K562 (cell line): ENCODE data around the gene TNFSF13. TPM values are rescaled to one million over a fixed set of nuclear protein-coding genes. Genes with fewer than 3 reads are reported as not detected.

ENCODE experiments used
- ATAC-seq: fragments of 200-7000 bp; cut with Tn5 transposase; 3 replicates; pipeline ENCODE4 v1.9.1; 2020; ENCODE audit warnings: moderate library complexity
- BruUV-seq: library from RNA; stranded (reverse); fragments of 400-500 nt; replicated peaks from 2 replicates; lab custom pipeline; 2021; lab: Mats Ljungman, UMichigan
- CTCF ChIA-PET: fragments of 300-600 bp; formaldehyde crosslinking; extraction: SDS; loops from one replicate; lab custom pipeline; 2021; ENCODE audit warnings: low intra/inter-chr PET ratio; lab: Yijun Ruan, JAX
- POLR2A ChIA-PET: fragments of 300-600, 350-650 bp; sonication (Branson Sonifier 250); formaldehyde crosslinking; extraction: SDS; loops from one replicate; lab custom pipeline; 2021; ENCODE audit warnings: antibody characterized with exemption, inconsistent platforms; lab: Yijun Ruan, JAX
- DNase-seq, 4 experiments: peaks; one replicate each; pipeline versions ENCODE4 v3.0.0 to v3.0.0-alpha.2; 2011 to 2018; ENCODE audit warnings: low spot score in 3 of 4, mixed read lengths in 3 of 4; ENCODE audit errors: extremely low read depth in 1 of 4
- FAIRE-seq: peaks from 2 replicates; lab custom pipeline; 2011; peaks lifted over from hg19 to GRCh38; lab: Jason Lieb, UNC
- H2AFZ ChIP-seq: 2 replicates; pipeline ENCODE4 v1.6.0; 2011; ENCODE audit warnings: low read depth, low read length, control low read depth, inconsistent platforms
- H3K27ac ChIP-seq: fragments of 200-600 bp; 3 replicates; pipeline ENCODE4 v1.8.0; 2011; ENCODE audit warnings: low read depth, mild to moderate bottlenecking, control low read depth, inconsistent platforms, low read length, moderate library complexity, mixed read lengths; ENCODE audit errors: extremely low read depth
- H3K27me3 ChIP-seq, 2 experiments: fragments of 300-600 bp in 1 of 2; 2 replicates in 1 of 2; 3 replicates in 1 of 2; pipeline versions ENCODE4 v1.6.0 to v1.8.0; 2011; ENCODE audit warnings: inconsistent platforms in 2 of 2, low read length in 2 of 2, mild to moderate bottlenecking in 1 of 2, mixed read lengths in 1 of 2, moderate library complexity in 1 of 2; ENCODE audit not compliant: control insufficient read depth in 2 of 2, insufficient read depth in 2 of 2
- H3K36me3 ChIP-seq: fragments of 300-600 bp; 3 replicates; pipeline ENCODE4 v1.8.0; 2011; ENCODE audit warnings: mild to moderate bottlenecking, low read length, inconsistent platforms; ENCODE audit not compliant: control insufficient read depth, insufficient read depth
- H3K4me1 ChIP-seq, 2 experiments: fragments of 200-600 bp in 1 of 2; replicated peaks in 1 of 2; 2 replicates in 1 of 2; 3 replicates in 1 of 2; pipeline versions ENCODE4 v1.5.1 to v1.8.0; 2011; ENCODE audit warnings: inconsistent platforms in 2 of 2, low read length in 2 of 2, mild to moderate bottlenecking in 1 of 2, mixed read lengths in 1 of 2, moderate library complexity in 1 of 2; ENCODE audit not compliant: control insufficient read depth in 2 of 2, insufficient read depth in 2 of 2
- H3K4me2 ChIP-seq: 2 replicates; pipeline ENCODE4 v1.6.1; 2011; ENCODE audit warnings: low read length, control low read depth, inconsistent platforms, mixed read lengths; ENCODE audit not compliant: insufficient read depth
- H3K4me3 ChIP-seq: fragments of 200-600 bp; sonication (generic), shearing (Covaris generic); 2 replicates; pipeline ENCODE4 v1.5.1; 2016; ENCODE audit warnings: control low read depth, inconsistent platforms
- H3K79me2 ChIP-seq: fragments of 200-600 bp; 3 replicates; pipeline ENCODE4 v1.8.0; 2011; ENCODE audit warnings: low read length, inconsistent platforms; ENCODE audit not compliant: control insufficient read depth, insufficient read depth
- H3K9ac ChIP-seq, 2 experiments: 2 replicates each; pipeline versions ENCODE4 v1.6.0 to v1.6.1; 2011; ENCODE audit warnings: low read depth in 2 of 2, low read length in 2 of 2, control low read depth in 1 of 2, inconsistent platforms in 1 of 2, mild to moderate bottlenecking in 1 of 2, mixed read lengths in 1 of 2; ENCODE audit not compliant: insufficient read depth in 1 of 2
- H3K9me1 ChIP-seq: one replicate; pipeline ENCODE4 v1.6.0; 2011; ENCODE audit warnings: inconsistent platforms, mild to moderate bottlenecking, low read length, moderate library complexity; ENCODE audit not compliant: control insufficient read depth, insufficient read depth
- H3K9me3 ChIP-seq: replicated peaks from 2 replicates; pipeline ENCODE4 v1.5.1; 2011; ENCODE audit warnings: low read depth, low read length, inconsistent platforms; ENCODE audit not compliant: control insufficient read depth, insufficient read depth
- H4K20me1 ChIP-seq: replicated peaks from 2 replicates; pipeline ENCODE4 v1.6.1; 2011; ENCODE audit warnings: low read length, inconsistent platforms, mixed read lengths; ENCODE audit not compliant: control insufficient read depth, insufficient read depth
- BRD9 ChIP-seq: fragments of 450-650 bp; IDR thresholded peaks from 2 replicates; pipeline ENCODE4 v1.6.1; 2018; ENCODE audit warnings: low read depth; ENCODE audit not compliant: partially characterized antibody
- C11orf30 ChIP-seq: fragments of 450-650 bp; IDR thresholded peaks from 2 replicates; pipeline ENCODE4 v1.6.1; 2016; ENCODE audit warnings: low read depth, mild to moderate bottlenecking
- CTCFL ChIP-seq: IDR thresholded peaks from 2 replicates; pipeline ENCODE4 v1.6.1; 2011; ENCODE audit warnings: borderline replicate concordance, low read depth, mild to moderate bottlenecking, moderate library complexity, low read length; ENCODE audit not compliant: insufficient read depth, poor library complexity, severe bottlenecking
- ETS1 ChIP-seq: conservative IDR thresholded peaks from 2 replicates; pipeline ENCODE4 v1.6.1; 2011; ENCODE audit warnings: low read depth, mild to moderate bottlenecking, low read length; ENCODE audit not compliant: control insufficient read depth
- GABPA ChIP-seq: fragments of 200-800 bp; sonication (Bioruptor generic); conservative IDR thresholded peaks from 2 replicates; pipeline ENCODE4 v1.6.1; 2016; ENCODE audit warnings: low read depth, missing genetic modification characterization, missing compliant biosample characterization
- POLR2G ChIP-seq: fragments of 200-400 bp; formaldehyde crosslinking; IDR thresholded peaks from 2 replicates; pipeline ENCODE4 v1.6.1; 2017; ENCODE audit warnings: low read depth, mild to moderate bottlenecking, antibody characterized with exemption, low read length, moderate library complexity
- SMARCE1 ChIP-seq: fragments of 450-650 bp; IDR thresholded peaks from 2 replicates; pipeline ENCODE4 v1.7.1; 2016; ENCODE audit warnings: mild to moderate bottlenecking
- TEAD2 ChIP-seq: fragments of 450-650 bp; IDR thresholded peaks from 2 replicates; pipeline ENCODE4 v1.6.1; 2016; ENCODE audit warnings: missing genetic modification characterization, control low read depth, missing compliant biosample characterization
- ZNF277 ChIP-seq: fragments of 250-450 bp; sonication (Bioruptor Pico); IDR thresholded peaks from 2 replicates; pipeline ENCODE4 v1.8.0; 2022; ENCODE audit warnings: inconsistent platforms, mild to moderate bottlenecking, moderate library complexity, borderline replicate concordance
- ZNF316 ChIP-seq: fragments of 450-650 bp; IDR thresholded peaks from 2 replicates; pipeline ENCODE4 v1.6.1; 2016
- ZNF41 ChIP-seq: fragments of 250-450 bp; sonication (Bioruptor Pico); conservative IDR thresholded peaks from 2 replicates; pipeline ENCODE4 v1.4.0; 2020; ENCODE audit warnings: mild to moderate bottlenecking
- ZSCAN29 ChIP-seq: fragments of 450-650 bp; IDR thresholded peaks from 2 replicates; pipeline ENCODE4 v1.6.1; 2017
- WGBS: fragments of 100-300 bp; shearing (Covaris generic); methylation state at CpG from one replicate; pipeline ENCODE4 v1.1.6; 2016; ENCODE audit warnings: low coverage, mixed read lengths; ENCODE audit not compliant: insufficient coverage; ENCODE audit errors: missing lambda C conversion rate; 5-methylcytosine and 5-hydroxymethylcytosine counted together
- in situ Hi-C: fragments of 300-500 bp; cut with MboI; formaldehyde crosslinking; loops from 4 replicates; pipeline ENCODE4 v1.15.0; 2018; ENCODE audit warnings: inconsistent platforms, mixed read lengths
- intact Hi-C: fragments of 100-400 bp; cut with micrococcal nuclease; formaldehyde crosslinking; loops from 2 replicates; pipeline ENCODE4 v1.14.2; 2022
- polyA plus RNA-seq, 8 experiments: library from polyadenylated mRNA; depleted of rRNA in 4 of 8; stranded (reverse) in 5 of 8; unstranded in 3 of 8; fragments of >200 nt; fragmentation: Nextera tagmentation in 2 of 8; fragmentation: Illumina TruSeq in 1 of 8; extraction: Ambion mirVana in 2 of 8; extraction: Trizol in 1 of 8; gene quantifications; 2 replicates each; pipeline versions ENCODE4 v1.2.1 to v1.2.3, GENCODE V29; 2011 to 2014; ENCODE audit warnings: inconsistent platforms in 1 of 8, missing spikeins in 1 of 8
- total RNA-seq, 7 experiments: library from RNA; depleted of rRNA in 6 of 7; stranded (reverse); fragments of >200 nt in 6 of 7; fragmentation: Illumina TruSeq in 2 of 7; extraction: Trizol in 2 of 7; gene quantifications; 2 replicates each; pipeline versions ENCODE4 v1.2.1 to v1.2.3, GENCODE V29; 2011 to 2021; ENCODE audit warnings: low replicate concordance in 1 of 7
- TF ChIP-seq, protein P1 (sequence below): fragments of 450-650 bp; IDR thresholded peaks from 2 replicates; pipeline ENCODE4 v1.6.1; 2016
- TF ChIP-seq, protein P2 (sequence below): sonication (generic); formaldehyde crosslinking; IDR thresholded peaks from 2 replicates; pipeline ENCODE4 v1.8.0; 2022; ENCODE audit warnings: missing genetic modification reagents, mild to moderate bottlenecking, moderate library complexity, borderline replicate concordance

TNFSF13 gene
- total and polyA plus RNA-seq, 9 of the 15 experiments (the other 6 are each of a cell fraction or from before 2014, with no cell fraction given) = 0.04 to 0.51 (median 0.19) TPM; not detected in 1

- Histone ChIP-seq H3K79me2 (peaks cover 33% of the 10 kb centered on the region), H3K4me3 (peak overlapping the region; percentile 76), H3K27ac (peak overlapping the region; percentile 81), H3K9me1 (no peaks in the 10 kb centered on the region), H3K36me3 (peaks cover 32% of the 10 kb centered on the region; the same call in 2 of the 3 replicates), H3K4me1 (peaks cover 10 to 52% of the 10 kb centered on the region in 2 experiments; a peak in 4 of 5 replicates), H3K4me2 (peak overlapping the region; percentile 98), H3K9ac (peak overlapping the region; percentile 85 to 95), H3K27me3 (no peaks in the 10 kb centered on the region), H2AFZ (peak overlapping the region; percentile 90), H3K9me3 (no peaks in the 10 kb centered on the region), H4K20me1 (no peaks in the 10 kb centered on the region)
- under 1% methylated on average over 30 of the region's 32 CpGs for WGBS
- peak; percentile 79 for FAIRE-seq
- ChIA-PET POLR2A (interaction anchor here (0.5 to 1.5 kb wide), 12 partner anchors 9 to 230 kb away, joined by 3 to 9 read pairs (median 4); partner anchors contain the start of genes CD68, TP53 and WRAP53), CTCF (interaction anchor here (0.6 to 2.3 kb wide), 5 partner anchors 47 to 1936 kb away, joined by 3 to 16 read pairs (median 4); partner anchors contain the start of genes TP53 and WRAP53)
- peak; percentile 77 to 87 (median 82) for DNase-seq
- in situ Hi-C loops (loop anchor here (25.0 kb wide), 1 partner anchor 524 kb away; the partner anchor contains the start of genes SLC16A11 and SLC16A13), intact Hi-C loops (loop anchor here (1.0 to 5.0 kb wide), 3 partner anchors 47 to 204 kb away; partner anchors contain the start of genes POLR2A and TMEM95)
- BruUV-seq = TSS peak; percentile 87
- ATAC-seq = peak; percentile 89
- TF ChIP-seq POLR2G = no peak
- no peak for TF ChIP-seq ZNF277 (CRISPR knock-in tag)
- TF ChIP-seq BRD9 = peak; percentile 56
- no peak for TF ChIP-seq ETS1
- 0 out of 2 replicates have a peak, but pooled peaks have one; percentile 19 for TF ChIP-seq SMARCE1
- TF ChIP-seq ZNF41 (CRISPR knock-in tag) = no peak
- TF ChIP-seq, protein P1, sequence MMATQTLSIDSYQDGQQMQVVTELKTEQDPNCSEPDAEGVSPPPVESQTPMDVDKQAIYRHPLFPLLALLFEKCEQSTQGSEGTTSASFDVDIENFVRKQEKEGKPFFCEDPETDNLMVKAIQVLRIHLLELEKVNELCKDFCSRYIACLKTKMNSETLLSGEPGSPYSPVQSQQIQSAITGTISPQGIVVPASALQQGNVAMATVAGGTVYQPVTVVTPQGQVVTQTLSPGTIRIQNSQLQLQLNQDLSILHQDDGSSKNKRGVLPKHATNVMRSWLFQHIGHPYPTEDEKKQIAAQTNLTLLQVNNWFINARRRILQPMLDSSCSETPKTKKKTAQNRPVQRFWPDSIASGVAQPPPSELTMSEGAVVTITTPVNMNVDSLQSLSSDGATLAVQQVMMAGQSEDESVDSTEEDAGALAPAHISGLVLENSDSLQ = no peak
- TF ChIP-seq CTCFL = no peak
- no peak; the same call in 1 of the 2 replicates for TF ChIP-seq GABPA (tag)
- TF ChIP-seq ZSCAN29 = 0 out of 2 replicates have a peak, but pooled peaks have one; percentile 19
- TF ChIP-seq, protein P2, sequence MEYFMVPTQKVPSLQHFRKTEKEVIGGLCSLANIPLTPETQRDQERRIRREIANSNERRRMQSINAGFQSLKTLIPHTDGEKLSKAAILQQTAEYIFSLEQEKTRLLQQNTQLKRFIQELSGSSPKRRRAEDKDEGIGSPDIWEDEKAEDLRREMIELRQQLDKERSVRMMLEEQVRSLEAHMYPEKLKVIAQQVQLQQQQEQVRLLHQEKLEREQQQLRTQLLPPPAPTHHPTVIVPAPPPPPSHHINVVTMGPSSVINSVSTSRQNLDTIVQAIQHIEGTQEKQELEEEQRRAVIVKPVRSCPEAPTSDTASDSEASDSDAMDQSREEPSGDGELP (CRISPR knock-in tag) = peak; percentile 10; the same call in 1 of the 2 replicates
- peak; percentile 50; the same call in 1 of the 2 replicates for TF ChIP-seq C11orf30
- TF ChIP-seq TEAD2 = no peak
- TF ChIP-seq ZNF316 = 0 out of 2 replicates have a peak, but pooled peaks have one; percentile 10
These were observed 2.6 kb downstream of the TNFSF13 start for GRCh38 chr17:7561028-7561575.
